B cell (primary cell): ENCODE results near the gene TCP11X2. TPM values are rescaled to one million over a fixed set of nuclear protein-coding genes. Genes with fewer than 3 reads are reported as not detected.
A peak's percentile ranks its signal among the peaks of the same experiment; 100 is the strongest.

ENCODE experiments used
- ATAC-seq: fragments of 200-7000 bp; cut with Tn5 transposase; one replicate; pipeline ENCODE4 v1.10.0; 2021; ENCODE audit warnings: low read depth, mild to moderate bottlenecking, moderate number of reproducible peaks, moderate library complexity
- CTCF ChIA-PET: fragments of 350-600 bp; sonication (Branson Sonifier 250); formaldehyde crosslinking; loops from one replicate; lab custom pipeline; 2021; ENCODE audit warnings: antibody characterized with exemption, inconsistent platforms; lab: Charles Lee
- POLR2A ChIA-PET: fragments of 350-600 bp; sonication (Branson Sonifier 250); formaldehyde crosslinking; loops from one replicate; lab custom pipeline; 2021; ENCODE audit warnings: antibody characterized with exemption; lab: Charles Lee
- DNase-seq: peaks from one replicate; pipeline ENCODE4 v3.0.0; 2013
- H2AFZ ChIP-seq: 2 replicates; pipeline ENCODE4 v1.6.1; 2012; ENCODE audit warnings: mild to moderate bottlenecking, low read depth, low read length; ENCODE audit not compliant: insufficient read depth, poor library complexity, severe bottlenecking
- H3K27ac ChIP-seq, 2 donors: 1 replicate in 1 of 2; 2 replicates in 1 of 2; pipeline ENCODE4 v1.5.1; 2012 to 2013; ENCODE audit warnings: low read length in 2 of 2, mild to moderate bottlenecking in 2 of 2, moderate library complexity in 1 of 2
- H3K27me3 ChIP-seq, 4 experiments: fragments of 200-600 bp in 1 of 4; sonication (generic) in 1 of 4; replicated peaks in 1 of 4; 1 replicate in 2 of 4; 2 replicates in 2 of 4; pipeline versions ENCODE4 v1.6.1 to v1.7.0; 2013 to 2016; ENCODE audit warnings: low read length in 3 of 4, mild to moderate bottlenecking in 2 of 4, mixed read lengths in 1 of 4, moderate library complexity in 1 of 4; ENCODE audit not compliant: insufficient read depth in 4 of 4, control insufficient read depth in 3 of 4; ENCODE audit errors: control extremely low read depth in 1 of 4
- H3K36me3 ChIP-seq, 2 experiments: replicated peaks in 1 of 2; 1 replicate in 1 of 2; 2 replicates in 1 of 2; pipeline versions ENCODE4 v1.6.1 to v1.7.1; 2013; ENCODE audit warnings: low read length in 1 of 2; ENCODE audit not compliant: insufficient read depth in 2 of 2, control insufficient read depth in 1 of 2; ENCODE audit errors: control extremely low read depth in 1 of 2, extremely low read depth in 1 of 2
- H3K4me1 ChIP-seq, 2 donors: fragments of 200-600 bp in 1 of 2; sonication (generic) in 1 of 2; 1 replicate in 1 of 2; 2 replicates in 1 of 2; pipeline versions ENCODE4 v1.5.1 to v1.6.1; 2013 to 2017; ENCODE audit warnings: low read length in 2 of 2; ENCODE audit not compliant: control insufficient read depth in 2 of 2, insufficient read depth in 2 of 2
- H3K4me2 ChIP-seq: replicated peaks from 2 replicates; pipeline ENCODE3; 2012; ENCODE audit warnings: mild to moderate bottlenecking, low read depth, low read length; ENCODE audit not compliant: poor library complexity, severe bottlenecking
- H3K4me3 ChIP-seq, 5 experiments: fragments of 200-600 bp in 1 of 5; sonication (generic) in 1 of 5; 1 replicate in 3 of 5; 2 replicates in 2 of 5; pipeline versions ENCODE4 v1.5.1 to v1.7.0; 2011 to 2016; ENCODE audit warnings: low read length in 4 of 5, mild to moderate bottlenecking in 4 of 5, low read depth in 2 of 5, control low read depth in 1 of 5, moderate library complexity in 1 of 5; ENCODE audit not compliant: insufficient read depth in 1 of 5; ENCODE audit errors: control extremely low read depth in 1 of 5, extremely low read depth in 1 of 5
- H3K79me2 ChIP-seq: fragments of 200-600 bp; sonication (generic); one replicate; pipeline ENCODE4 v1.6.0; 2016; ENCODE audit warnings: low read length; ENCODE audit not compliant: control insufficient read depth, insufficient read depth
- H3K9ac ChIP-seq: fragments of 200-600 bp; sonication (generic); 2 replicates; pipeline ENCODE4 v1.6.1; 2017; ENCODE audit warnings: mild to moderate bottlenecking, low read length, moderate library complexity
- H3K9me3 ChIP-seq, 3 donors: one replicate each; pipeline versions ENCODE4 v1.6.1 to v1.7.1; 2013; ENCODE audit warnings: low read length in 2 of 3; ENCODE audit not compliant: control insufficient read depth in 2 of 3, insufficient read depth in 1 of 3; ENCODE audit errors: control extremely low read depth in 1 of 3
- H4K20me1 ChIP-seq: 2 replicates; pipeline ENCODE4 v1.6.0; 2012; ENCODE audit warnings: mild to moderate bottlenecking, low read length; ENCODE audit not compliant: insufficient read depth, control insufficient read depth, poor library complexity, severe bottlenecking
- H3K27ac Mint-ChIP-seq: one replicate; pipeline ENCODE4 v1.8.0; 2021; ENCODE audit warnings: mixed read lengths
- H3K27me3 Mint-ChIP-seq: one replicate; pipeline ENCODE4 v1.8.0; 2021; ENCODE audit warnings: mixed read lengths
- H3K4me1 Mint-ChIP-seq: one replicate; pipeline ENCODE4 v1.8.0; 2021; ENCODE audit warnings: mixed read lengths
- H3K4me3 Mint-ChIP-seq: one replicate; pipeline ENCODE4 v1.8.0; 2021; ENCODE audit warnings: mixed read lengths
- H3K9me3 Mint-ChIP-seq: one replicate; pipeline ENCODE4 v1.8.0; 2022; ENCODE audit warnings: mixed read lengths; ENCODE audit not compliant: insufficient read depth
- CTCF ChIP-seq: fragments of 200-600 bp; IDR thresholded peaks from one replicate; pipeline ENCODE4 v1.8.0; 2022; ENCODE audit warnings: antibody characterized with exemption, mild to moderate bottlenecking
- EZH2 ChIP-seq: IDR thresholded peaks from 2 replicates; pipeline ENCODE4 v1.6.1; 2012; ENCODE audit warnings: borderline replicate concordance, low read depth, mild to moderate bottlenecking, moderate library complexity, low read length; ENCODE audit not compliant: insufficient read depth, poor library complexity, severe bottlenecking
- WGBS: methylation state at CpG from one replicate; pipeline ENCODE4 v1.1.5; 2013; ENCODE audit warnings: missing lambda C conversion rate; ENCODE audit not compliant: insufficient coverage; 5-methylcytosine and 5-hydroxymethylcytosine counted together
- intact Hi-C: fragments of 100-400 bp; cut with micrococcal nuclease; formaldehyde crosslinking; loops from one replicate; pipeline ENCODE4 v1.10.0; 2022
- polyA plus RNA-seq: library from polyadenylated mRNA; depleted of rRNA; stranded (reverse); fragments of >200 nt; gene quantifications from 2 replicates; pipeline ENCODE4 v1.2.3, GENCODE V29; 2012
- total RNA-seq, 2 donors: library from RNA; stranded (reverse); fragments of 120-200 nt in 1 of 2; gene quantifications; 1 replicate in 1 of 2; 2 replicates in 1 of 2; pipeline versions ENCODE4 v1.2.3 to v1.2.4, GENCODE V29; 2013 to 2022

TCP11X2 gene
- total and polyA plus RNA-seq, 2 donors (not counting 1 experiment from before 2014, with no cell fraction given), result not detected

- Histone ChIP-seq H3K36me3 (no peaks in the 10 kb centered on the region), H3K4me3 (peak within 1 kb of the TSS in 4 of 5 experiments; percentile 4 to 45 (median 32)), H3K4me2 (peak within 1 kb of the TSS; percentile 64), H2AFZ (peak within 1 kb of the TSS; percentile 58), H3K9me3 (no peaks in the 10 kb centered on the region), H3K79me2 (no peaks in the 10 kb centered on the region), H3K4me1 (peaks cover 0 to 6% of the 10 kb centered on the region in 2 donors), H3K27ac (no peak within 1 kb of the TSS), H3K9ac (peak within 1 kb of the TSS; percentile 23), H3K27me3 (peaks cover 0 to 13% (median 8%) of the 10 kb centered on the region in 4 experiments), H4K20me1 (no peaks in the 10 kb centered on the region)
- Mint-ChIP-seq H3K4me3 (peak within 1 kb of the TSS; percentile 85), H3K27ac (no peak within 1 kb of the TSS), H3K27me3 (peaks cover 31% of the 10 kb centered on the region), H3K4me1 (peaks cover 11% of the 10 kb centered on the region), H3K9me3 (no peaks in the 10 kb centered on the region)
- DNase-seq (peak; percentile 39), ATAC-seq (peak; percentile 66)
- intact Hi-C loops, result no loop called here
- under 1% methylated on average over 29 of the region's 62 CpGs for WGBS
- CTCF ChIA-PET, result no interaction called here
- TF ChIP-seq CTCF (no peak), EZH2 (no peak)
- POLR2A ChIA-PET, result interaction anchor here (0.7 kb wide), 1 partner anchor 919 kb away, joined by 7 read pairs; no protein-coding TSS in a partner anchor
Observed at GRCh38 chrX:102515975-102516941, 44.6 kb upstream of the TCP11X2 start, which contains the start of gene TMSB15A. TMSB15A (minus strand) TSS chrX:102516739.

GRCh38 chrX:102514536-102514935 lies 42.9 kb upstream of the TCP11X2 start:
- POLR2A ChIA-PET, result no interaction called here

More at GRCh38 chrX:102514536-102514935, 42.9 kb upstream of the TCP11X2 start:
- Mint-ChIP-seq H3K27ac (no peak overlapping the region), H3K27me3 (peaks cover 38% of the 10 kb centered on the region), H3K4me1 (peaks cover 11% of the 10 kb centered on the region), H3K9me3 (no peaks in the 10 kb centered on the region), H3K4me3 (no peak overlapping the region)
- Histone ChIP-seq H3K4me3 (no peak overlapping the region), H3K27me3 (peaks cover 0 to 13% (median 8%) of the 10 kb centered on the region in 4 experiments), H4K20me1 (no peaks in the 10 kb centered on the region), H2AFZ (no peak overlapping the region), H3K27ac (no peak overlapping the region), H3K4me2 (no peak overlapping the region), H3K79me2 (no peaks in the 10 kb centered on the region), H3K9me3 (no peaks in the 10 kb centered on the region), H3K9ac (no peak overlapping the region), H3K4me1 (peaks cover 0 to 6% of the 10 kb centered on the region in 2 donors), H3K36me3 (no peaks in the 10 kb centered on the region)
- no peak for DNase-seq
- CTCF ChIA-PET, result no interaction called here
- ATAC-seq, result no peak
- TF ChIP-seq EZH2, result no peak
- TF ChIP-seq CTCF, result no peak
- WGBS, result no CpG with 5 or more reads among the region's 1 CpG
- intact Hi-C loops, result no loop called here
